HG02571 (cell line): ENCODE measurements around the gene PNMA8B.
"Not testable (repeated sequence)": the region's sequence is repeated elsewhere in the genome, so short reads cannot be mapped to it uniquely, and the experiment has no call there.

ENCODE experiments used
- ATAC-seq: cut with Tn5 transposase; IDR thresholded peaks from one replicate; pipeline ENCODE4 v1.9.1; 2021; ENCODE audit warnings: mild to moderate bottlenecking, moderate library complexity; ENCODE audit not compliant: unreplicated experiment

PNMA8B gene

GRCh38 chr19:46514589-46515289 is 19.1 kb upstream of the PNMA8B start:
- ATAC-seq: no peak

GRCh38 chr19:46513461-46514236 is 18.0 kb upstream of the PNMA8B start:
- ATAC-seq: no peak

- no peak for ATAC-seq
Measured at GRCh38 chr19:46511237-46511636, 15.6 kb upstream of the PNMA8B start.

- no peak for ATAC-seq
Measured at GRCh38 chr19:46508206-46508605, 12.5 kb upstream of the PNMA8B start.

DNA sequence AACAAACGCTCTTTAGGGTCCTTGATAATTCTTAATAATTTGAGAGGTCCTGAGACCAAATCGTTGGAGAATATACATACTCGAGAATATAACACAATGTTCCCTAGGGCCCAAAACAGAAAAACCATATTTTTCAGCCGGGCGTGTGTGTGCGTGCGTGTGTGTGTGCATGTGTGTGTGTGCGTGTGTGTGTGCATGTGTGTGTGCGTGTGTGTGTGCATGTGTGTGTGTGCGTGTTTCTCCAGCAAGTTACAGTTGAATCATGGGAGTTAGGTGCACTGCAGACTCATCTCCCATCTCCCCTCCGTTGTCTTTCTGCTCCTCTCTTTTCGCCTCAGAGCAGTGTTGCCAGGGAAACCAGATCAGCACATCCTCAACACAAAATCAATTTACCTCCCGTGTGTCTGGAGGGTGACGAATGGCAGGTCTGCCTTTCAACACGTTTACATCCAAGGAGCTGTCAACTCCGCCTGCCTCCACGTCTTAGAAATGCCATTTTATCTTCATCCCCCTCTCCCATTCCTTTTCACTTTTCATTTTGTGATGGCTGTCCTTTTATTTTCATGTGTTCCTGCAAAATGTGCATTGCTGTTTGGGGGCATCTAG is 8.3 kb upstream of the PNMA8B start:
- no peak for ATAC-seq

DNA sequence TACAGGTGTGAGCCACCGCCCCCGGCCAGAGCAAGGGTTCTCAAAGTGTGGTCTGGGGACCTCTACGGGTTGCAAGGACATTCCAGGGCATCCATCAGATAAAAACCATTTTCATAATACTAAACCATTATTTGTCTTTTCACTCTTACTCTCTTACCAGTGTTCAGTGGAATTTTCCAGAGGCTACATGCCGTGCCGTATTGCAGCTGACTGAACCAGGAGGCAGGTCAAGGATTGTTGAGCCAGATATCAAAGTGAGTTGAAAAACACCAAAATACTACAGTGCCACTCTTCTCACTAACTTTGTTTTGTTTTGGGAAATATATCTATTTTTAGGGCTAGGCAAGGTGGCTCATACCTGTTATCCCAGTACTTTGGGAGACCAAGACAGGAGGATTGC is 7.2 kb upstream of the PNMA8B start:
- ATAC-seq: no peak

GRCh38 chr19:46499692-46500091 is 4.0 kb upstream of the PNMA8B start:
- ATAC-seq: no peak

DNA sequence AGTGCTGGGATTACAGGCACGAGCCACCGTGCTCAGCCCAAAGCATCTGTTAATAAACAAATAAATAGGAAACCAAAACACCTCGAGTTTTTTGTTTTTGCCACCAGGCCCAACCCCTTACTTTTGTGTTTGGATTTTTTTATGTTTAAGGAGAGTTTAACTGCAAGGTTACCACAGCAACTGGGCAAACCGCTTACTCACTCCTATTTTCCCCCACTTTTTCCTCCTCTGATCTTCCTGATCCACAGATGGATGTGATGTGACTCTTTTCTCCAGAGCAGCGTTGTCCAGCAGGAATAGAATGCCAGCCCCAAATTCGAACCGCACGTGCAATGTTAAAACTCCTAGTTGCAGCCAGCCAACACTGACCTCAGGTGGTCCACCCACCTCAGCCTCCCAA is 2.1 kb upstream of the PNMA8B start:
- ATAC-seq: no peak

- not testable (repeated sequence) for ATAC-seq
Measured at GRCh38 chr19:46496886-46497285, 1.2 kb upstream of the PNMA8B start.

GRCh38 chr19:46496304-46496703 is 637 bp upstream of the PNMA8B start:
- ATAC-seq: no peak

GRCh38 chr19:46494941-46495785 is 504 bp downstream of the PNMA8B start:
- ATAC-seq: no peak

- no peak for ATAC-seq
Measured at GRCh38 chr19:46494146-46494940, 1.3 kb downstream of the PNMA8B start.

DNA sequence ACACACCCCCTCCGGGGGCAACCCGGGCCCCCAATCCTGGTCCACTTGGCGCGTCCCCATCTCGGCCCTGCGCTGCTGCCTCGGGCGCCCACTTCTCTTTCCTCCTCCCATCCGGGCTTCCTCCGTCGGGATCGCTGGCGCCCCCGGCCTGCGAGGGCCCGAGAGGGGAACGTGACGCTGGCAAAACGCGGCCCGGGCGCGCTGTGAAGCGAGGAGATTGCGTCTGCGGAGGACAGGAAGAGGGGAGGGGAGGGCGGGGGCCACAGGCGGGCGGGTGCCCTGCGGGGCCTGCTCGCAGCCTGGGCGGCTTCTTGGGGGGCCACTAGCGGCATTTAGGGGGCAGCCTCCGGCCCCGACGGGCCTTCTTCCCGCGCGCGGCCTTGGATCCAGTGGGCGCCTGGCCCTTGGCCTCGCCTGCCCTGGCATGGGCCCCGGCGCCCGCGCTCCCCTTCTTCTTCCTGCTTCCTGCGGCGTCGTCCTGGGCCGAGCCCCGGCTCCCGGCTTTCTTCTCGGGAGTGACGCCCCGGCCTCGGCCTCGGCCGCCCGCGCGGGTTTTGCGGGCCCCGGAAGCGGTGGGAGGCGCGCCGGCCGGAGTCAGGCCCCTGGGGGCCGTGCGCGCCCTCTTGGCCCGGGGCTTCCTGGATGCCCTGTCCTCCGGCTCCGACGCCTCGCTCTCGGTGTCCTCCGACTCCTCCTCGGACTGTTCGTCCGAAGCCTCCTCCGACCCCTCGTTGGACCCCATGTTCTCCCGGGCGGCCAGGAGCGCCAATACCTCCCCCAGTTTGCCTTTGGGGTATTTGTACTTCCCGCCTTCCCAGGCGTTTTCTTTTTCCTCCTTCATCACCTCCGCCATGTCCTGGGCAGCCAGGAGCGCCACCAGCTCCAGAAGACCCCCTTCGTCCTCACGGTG is 2.2 kb downstream of the PNMA8B start:
- no peak for ATAC-seq

- ATAC-seq: no peak
Measured at GRCh38 chr19:46492841-46493235, 2.8 kb downstream of the PNMA8B start.

DNA sequence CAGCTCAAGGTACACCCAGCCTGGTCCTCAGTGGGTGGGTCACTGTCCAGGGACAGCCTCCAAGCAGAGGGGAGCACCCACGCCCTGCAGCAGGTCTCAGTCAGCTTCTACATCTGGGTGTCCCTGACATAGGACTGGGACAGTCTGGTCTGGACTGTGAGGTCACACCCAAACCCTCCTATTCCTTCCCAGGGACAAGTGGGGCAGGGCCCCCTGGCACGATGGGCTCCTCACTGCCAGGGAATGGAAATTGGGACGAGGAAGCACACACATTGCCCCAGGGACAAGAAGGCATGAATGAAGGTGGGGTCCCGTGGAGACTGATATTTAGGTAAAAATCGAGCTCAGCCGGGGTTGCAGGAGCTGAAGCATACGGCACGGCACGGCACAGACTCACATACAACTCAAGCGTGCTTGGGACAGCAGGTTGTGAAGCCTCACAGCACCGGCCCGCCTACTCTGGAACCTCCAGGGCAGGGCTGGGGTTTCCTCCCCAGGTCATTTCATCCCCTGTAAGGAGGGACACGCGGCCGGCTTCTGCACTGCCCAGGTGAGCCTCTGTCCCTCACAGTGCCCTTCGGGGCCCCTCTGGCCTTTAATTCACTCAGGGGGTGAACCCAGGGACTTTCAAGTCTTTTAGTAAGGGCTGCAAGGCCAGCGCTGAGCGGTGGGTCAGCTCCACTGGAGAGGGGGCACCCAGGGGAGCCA is 3.5 kb downstream of the PNMA8B start:
- ATAC-seq: no peak

- no peak for ATAC-seq
Measured at GRCh38 chr19:46490774-46491173, 4.9 kb downstream of the PNMA8B start.

- no peak for ATAC-seq
Measured at GRCh38 chr19:46489445-46490272, 6.0 kb downstream of the PNMA8B start.

DNA sequence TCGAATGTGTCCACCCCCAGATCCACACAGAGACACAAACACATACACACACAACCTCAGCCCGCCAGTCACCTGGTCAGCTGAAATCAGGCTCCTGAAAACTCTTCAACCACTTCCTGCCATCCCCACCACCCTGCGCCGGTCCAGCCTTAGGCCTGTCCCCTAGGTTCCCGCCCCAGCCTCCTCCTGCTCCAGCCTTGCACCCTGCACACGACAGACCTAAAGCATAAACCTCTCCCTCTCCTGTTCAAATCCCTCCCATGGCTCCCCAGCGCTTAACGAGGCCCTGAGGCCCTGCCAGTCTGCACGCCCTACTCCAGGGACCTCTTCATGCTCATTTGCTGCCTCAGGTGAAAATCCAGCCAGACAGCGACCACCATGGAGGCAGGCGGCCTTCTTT is 7.1 kb downstream of the PNMA8B start:
- ATAC-seq: no peak
